ENCODE measurements around the gene ZNF831.

The ZNF831 gene

DNA sequence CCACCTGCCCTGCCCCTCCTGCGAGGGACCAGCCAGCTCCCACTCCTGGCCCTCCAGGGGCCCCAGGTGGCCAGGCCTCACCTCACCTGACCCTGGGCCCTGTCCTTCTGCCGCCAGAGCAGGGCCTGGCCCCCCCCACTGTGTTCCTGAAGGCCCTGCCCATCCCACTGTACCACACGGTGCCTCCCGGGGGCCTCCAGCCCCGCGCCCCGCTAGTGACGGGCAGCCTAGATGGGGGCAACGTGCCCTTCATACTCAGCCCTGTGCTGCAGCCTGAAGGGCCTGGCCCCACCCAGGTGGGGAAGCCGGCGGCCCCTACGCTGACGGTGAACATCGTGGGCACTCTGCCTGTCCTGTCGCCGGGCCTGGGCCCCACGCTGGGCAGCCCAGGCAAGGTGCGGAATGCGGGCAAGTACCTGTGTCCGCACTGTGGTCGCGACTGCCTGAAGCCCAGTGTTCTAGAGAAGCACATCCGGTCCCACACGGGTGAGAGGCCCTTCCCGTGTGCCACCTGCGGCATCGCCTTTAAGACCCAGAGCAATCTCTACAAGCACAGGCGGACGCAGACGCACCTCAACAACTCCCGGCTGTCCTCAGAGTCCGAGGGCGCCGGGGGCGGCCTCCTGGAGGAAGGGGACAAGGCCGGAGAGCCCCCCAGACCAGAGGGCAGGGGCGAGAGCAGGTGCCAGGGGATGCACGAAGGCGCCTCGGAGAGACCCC lies 27.6 kb downstream of the ZNF831 start:
- H3K4me3 ChIP-seq (ENCODE audit: low read depth, low read length): no peak overlapping the region
- H3K36me3 ChIP-seq: no peaks in the 10 kb centered on the region
- H3K27ac ChIP-seq: no peak overlapping the region
- no peaks in the 10 kb centered on the region for H3K9me3 ChIP-seq (ENCODE audit: severe bottlenecking)
- no peaks in the 10 kb centered on the region for H3K27me3 ChIP-seq (ENCODE audit: insufficient read depth, low read depth, severe bottlenecking)
- no peak for DNase-seq
- TF ChIP-seq, protein P1, sequence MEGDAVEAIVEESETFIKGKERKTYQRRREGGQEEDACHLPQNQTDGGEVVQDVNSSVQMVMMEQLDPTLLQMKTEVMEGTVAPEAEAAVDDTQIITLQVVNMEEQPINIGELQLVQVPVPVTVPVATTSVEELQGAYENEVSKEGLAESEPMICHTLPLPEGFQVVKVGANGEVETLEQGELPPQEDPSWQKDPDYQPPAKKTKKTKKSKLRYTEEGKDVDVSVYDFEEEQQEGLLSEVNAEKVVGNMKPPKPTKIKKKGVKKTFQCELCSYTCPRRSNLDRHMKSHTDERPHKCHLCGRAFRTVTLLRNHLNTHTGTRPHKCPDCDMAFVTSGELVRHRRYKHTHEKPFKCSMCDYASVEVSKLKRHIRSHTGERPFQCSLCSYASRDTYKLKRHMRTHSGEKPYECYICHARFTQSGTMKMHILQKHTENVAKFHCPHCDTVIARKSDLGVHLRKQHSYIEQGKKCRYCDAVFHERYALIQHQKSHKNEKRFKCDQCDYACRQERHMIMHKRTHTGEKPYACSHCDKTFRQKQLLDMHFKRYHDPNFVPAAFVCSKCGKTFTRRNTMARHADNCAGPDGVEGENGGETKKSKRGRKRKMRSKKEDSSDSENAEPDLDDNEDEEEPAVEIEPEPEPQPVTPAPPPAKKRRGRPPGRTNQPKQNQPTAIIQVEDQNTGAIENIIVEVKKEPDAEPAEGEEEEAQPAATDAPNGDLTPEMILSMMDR (IDR thresholded peaks at IDR 0.05; ENCODE audit: low read depth, low read length): no peak

GRCh38 chr20:59191756-59192532 lies 28.3 kb downstream of the ZNF831 start:
- H3K9me3 ChIP-seq (ENCODE audit: severe bottlenecking): no peaks in the 10 kb centered on the region
- TF ChIP-seq, protein P1 (IDR thresholded peaks at IDR 0.05; ENCODE audit: low read depth, low read length): no peak
- H3K27me3 ChIP-seq (ENCODE audit: insufficient read depth, low read depth, severe bottlenecking): no peaks in the 10 kb centered on the region
- no peak for DNase-seq
- H3K4me3 ChIP-seq (ENCODE audit: low read depth, low read length): no peak overlapping the region
- no peaks in the 10 kb centered on the region for H3K36me3 ChIP-seq
- no peak overlapping the region for H3K27ac ChIP-seq

- H3K27me3 ChIP-seq (ENCODE audit: insufficient read depth, low read depth, severe bottlenecking): no peaks in the 10 kb centered on the region
- TF ChIP-seq, protein P1 (IDR thresholded peaks at IDR 0.05; ENCODE audit: low read depth, low read length): no peak
- no peaks in the 10 kb centered on the region for H3K9me3 ChIP-seq (ENCODE audit: severe bottlenecking)
- H3K36me3 ChIP-seq: no peaks in the 10 kb centered on the region
- no peak for DNase-seq
- no peak overlapping the region for H3K27ac ChIP-seq
- no peak overlapping the region for H3K4me3 ChIP-seq (ENCODE audit: low read depth, low read length)
These were observed 28.9 kb downstream of the ZNF831 start for GRCh38 chr20:59192533-59192896.

GRCh38 chr20:59193325-59193724 lies 29.7 kb downstream of the ZNF831 start:
- Histone ChIP-seq H3K27me3 (ENCODE audit: insufficient read depth, low read depth, severe bottlenecking) (no peaks in the 10 kb centered on the region), H3K9me3 (ENCODE audit: severe bottlenecking) (no peaks in the 10 kb centered on the region), H3K36me3 (no peaks in the 10 kb centered on the region), H3K4me3 (ENCODE audit: low read depth, low read length) (no peak overlapping the region), H3K27ac (no peak overlapping the region)
- no peak for DNase-seq
- TF ChIP-seq, protein P1 (IDR thresholded peaks at IDR 0.05; ENCODE audit: low read depth, low read length): no peak

DNA sequence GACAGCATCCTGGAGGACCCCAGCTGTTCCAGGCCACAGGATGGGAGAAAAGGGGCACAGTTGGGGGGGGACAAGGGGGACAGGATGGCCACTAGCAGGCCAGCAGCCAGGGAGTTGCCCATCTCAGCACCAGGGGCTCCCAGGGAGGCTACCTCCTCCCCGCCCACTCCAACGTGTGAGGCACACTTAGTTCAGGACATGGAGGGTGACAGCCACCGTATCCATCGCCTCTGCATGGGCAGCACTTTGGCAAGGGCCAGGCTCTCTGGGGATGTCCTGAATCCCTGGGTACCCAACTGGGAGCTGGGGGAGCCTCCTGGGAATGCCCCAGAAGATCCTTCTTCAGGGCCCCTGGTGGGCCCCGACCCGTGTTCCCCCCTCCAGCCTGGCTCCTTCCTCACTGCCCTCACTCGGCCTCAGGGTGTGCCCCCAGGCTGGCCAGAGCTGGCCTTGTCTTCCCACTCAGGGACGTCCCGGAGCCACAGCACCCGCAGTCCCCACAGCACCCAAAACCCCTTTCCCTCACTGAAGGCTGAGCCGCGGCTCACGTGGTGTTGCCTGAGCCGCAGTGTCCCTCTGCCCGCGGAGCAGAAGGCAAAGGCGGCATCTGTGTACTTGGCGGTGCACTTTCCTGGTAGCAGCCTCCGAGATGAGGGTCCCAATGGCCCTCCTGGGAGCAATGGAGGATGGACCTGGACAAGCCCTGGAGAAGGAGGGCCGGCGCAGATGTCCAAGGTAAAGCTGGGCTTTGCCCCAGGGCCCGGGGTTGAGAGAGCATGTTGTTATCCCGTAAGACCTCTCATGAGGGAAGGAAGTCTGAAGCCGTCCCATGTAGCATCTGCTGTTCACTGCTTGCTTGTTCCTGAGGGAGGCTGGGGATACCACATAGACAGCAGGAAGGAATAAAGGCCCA lies 30.7 kb downstream of the ZNF831 start:
- no peaks in the 10 kb centered on the region for H3K36me3 ChIP-seq
- H3K4me3 ChIP-seq (ENCODE audit: low read depth, low read length): no peak overlapping the region
- H3K27me3 ChIP-seq (ENCODE audit: insufficient read depth, low read depth, severe bottlenecking): no peaks in the 10 kb centered on the region
- DNase-seq: no peak
- TF ChIP-seq, protein P1 (IDR thresholded peaks at IDR 0.05; ENCODE audit: low read depth, low read length): no peak
- no peak overlapping the region for H3K27ac ChIP-seq
- no peaks in the 10 kb centered on the region for H3K9me3 ChIP-seq (ENCODE audit: severe bottlenecking)

Data from WERI-Rb-1 (cell line).